ENCODE measurements around the gene DYRK4. TPM values are rescaled to one million over a fixed set of nuclear protein-coding genes. Genes with fewer than 3 reads are reported as not detected.
"Not testable (repeated sequence)": the region's sequence is repeated elsewhere in the genome, so short reads cannot be mapped to it uniquely, and the experiment has no call there.

Gene DYRK4
- total RNA-seq, 1 experiment from 2014 or later, result 8.8 TPM

DNA sequence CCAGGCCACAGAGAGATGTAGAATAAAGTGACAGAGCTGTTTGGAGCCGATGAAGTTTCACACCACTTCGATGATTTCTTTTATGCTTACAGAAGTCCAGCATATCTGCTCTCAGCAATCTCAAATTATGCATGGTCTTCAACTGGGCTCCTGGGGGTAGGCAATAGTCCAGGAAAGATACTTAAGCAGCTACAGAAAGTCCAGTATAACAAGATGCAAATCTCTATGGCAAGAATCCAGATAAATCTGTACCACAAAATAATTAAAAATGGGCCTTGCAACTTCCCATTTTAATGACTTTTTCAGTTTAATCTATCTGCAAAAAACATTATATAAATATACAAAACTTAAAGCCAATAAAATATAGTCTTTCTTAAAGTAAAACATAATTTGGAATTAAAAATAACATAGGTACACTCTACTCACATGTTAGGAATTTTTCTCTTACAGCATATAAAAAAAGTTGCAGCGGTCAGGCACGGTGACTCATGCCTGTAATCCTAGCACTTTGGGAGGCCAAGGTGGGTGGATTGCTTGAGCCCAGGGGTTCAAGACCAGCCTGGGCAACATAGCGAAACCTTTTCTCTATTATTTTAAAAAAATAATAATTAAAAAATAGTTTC is 43.8 kb upstream of the DYRK4 start (continued):
- TF ChIP-seq, protein P1, sequence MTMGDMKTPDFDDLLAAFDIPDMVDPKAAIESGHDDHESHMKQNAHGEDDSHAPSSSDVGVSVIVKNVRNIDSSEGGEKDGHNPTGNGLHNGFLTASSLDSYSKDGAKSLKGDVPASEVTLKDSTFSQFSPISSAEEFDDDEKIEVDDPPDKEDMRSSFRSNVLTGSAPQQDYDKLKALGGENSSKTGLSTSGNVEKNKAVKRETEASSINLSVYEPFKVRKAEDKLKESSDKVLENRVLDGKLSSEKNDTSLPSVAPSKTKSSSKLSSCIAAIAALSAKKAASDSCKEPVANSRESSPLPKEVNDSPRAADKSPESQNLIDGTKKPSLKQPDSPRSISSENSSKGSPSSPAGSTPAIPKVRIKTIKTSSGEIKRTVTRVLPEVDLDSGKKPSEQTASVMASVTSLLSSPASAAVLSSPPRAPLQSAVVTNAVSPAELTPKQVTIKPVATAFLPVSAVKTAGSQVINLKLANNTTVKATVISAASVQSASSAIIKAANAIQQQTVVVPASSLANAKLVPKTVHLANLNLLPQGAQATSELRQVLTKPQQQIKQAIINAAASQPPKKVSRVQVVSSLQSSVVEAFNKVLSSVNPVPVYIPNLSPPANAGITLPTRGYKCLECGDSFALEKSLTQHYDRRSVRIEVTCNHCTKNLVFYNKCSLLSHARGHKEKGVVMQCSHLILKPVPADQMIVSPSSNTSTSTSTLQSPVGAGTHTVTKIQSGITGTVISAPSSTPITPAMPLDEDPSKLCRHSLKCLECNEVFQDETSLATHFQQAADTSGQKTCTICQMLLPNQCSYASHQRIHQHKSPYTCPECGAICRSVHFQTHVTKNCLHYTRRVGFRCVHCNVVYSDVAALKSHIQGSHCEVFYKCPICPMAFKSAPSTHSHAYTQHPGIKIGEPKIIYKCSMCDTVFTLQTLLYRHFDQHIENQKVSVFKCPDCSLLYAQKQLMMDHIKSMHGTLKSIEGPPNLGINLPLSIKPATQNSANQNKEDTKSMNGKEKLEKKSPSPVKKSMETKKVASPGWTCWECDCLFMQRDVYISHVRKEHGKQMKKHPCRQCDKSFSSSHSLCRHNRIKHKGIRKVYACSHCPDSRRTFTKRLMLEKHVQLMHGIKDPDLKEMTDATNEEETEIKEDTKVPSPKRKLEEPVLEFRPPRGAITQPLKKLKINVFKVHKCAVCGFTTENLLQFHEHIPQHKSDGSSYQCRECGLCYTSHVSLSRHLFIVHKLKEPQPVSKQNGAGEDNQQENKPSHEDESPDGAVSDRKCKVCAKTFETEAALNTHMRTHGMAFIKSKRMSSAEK (CRISPR knock-in tag; IDR thresholded peaks at IDR 0.05; ENCODE audit: borderline replicate concordance), result no peak
- TF ChIP-seq EMX1 (CRISPR knock-in tag; IDR thresholded peaks at IDR 0.05) (no peak), PRRX2 (CRISPR knock-in tag; IDR thresholded peaks at IDR 0.05) (no peak), JAZF1 (CRISPR knock-in tag; IDR thresholded peaks at IDR 0.05) (no peak), TEAD4 (CRISPR knock-in tag; IDR thresholded peaks at IDR 0.05) (no peak), RELA (CRISPR knock-in tag; IDR thresholded peaks at IDR 0.05; ENCODE audit: borderline replicate concordance) (no peak), ZBTB21 (CRISPR knock-in tag; IDR thresholded peaks at IDR 0.05; ENCODE audit: borderline replicate concordance) (no peak), SP1 (CRISPR knock-in tag; conservative IDR thresholded peaks at IDR 0.05) (no peak)
- TF ChIP-seq, protein P2, sequence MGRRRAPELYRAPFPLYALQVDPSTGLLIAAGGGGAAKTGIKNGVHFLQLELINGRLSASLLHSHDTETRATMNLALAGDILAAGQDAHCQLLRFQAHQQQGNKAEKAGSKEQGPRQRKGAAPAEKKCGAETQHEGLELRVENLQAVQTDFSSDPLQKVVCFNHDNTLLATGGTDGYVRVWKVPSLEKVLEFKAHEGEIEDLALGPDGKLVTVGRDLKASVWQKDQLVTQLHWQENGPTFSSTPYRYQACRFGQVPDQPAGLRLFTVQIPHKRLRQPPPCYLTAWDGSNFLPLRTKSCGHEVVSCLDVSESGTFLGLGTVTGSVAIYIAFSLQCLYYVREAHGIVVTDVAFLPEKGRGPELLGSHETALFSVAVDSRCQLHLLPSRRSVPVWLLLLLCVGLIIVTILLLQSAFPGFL (CRISPR knock-in tag; IDR thresholded peaks at IDR 0.05; ENCODE audit: borderline replicate concordance), result no peak
- TF ChIP-seq, protein P3, sequence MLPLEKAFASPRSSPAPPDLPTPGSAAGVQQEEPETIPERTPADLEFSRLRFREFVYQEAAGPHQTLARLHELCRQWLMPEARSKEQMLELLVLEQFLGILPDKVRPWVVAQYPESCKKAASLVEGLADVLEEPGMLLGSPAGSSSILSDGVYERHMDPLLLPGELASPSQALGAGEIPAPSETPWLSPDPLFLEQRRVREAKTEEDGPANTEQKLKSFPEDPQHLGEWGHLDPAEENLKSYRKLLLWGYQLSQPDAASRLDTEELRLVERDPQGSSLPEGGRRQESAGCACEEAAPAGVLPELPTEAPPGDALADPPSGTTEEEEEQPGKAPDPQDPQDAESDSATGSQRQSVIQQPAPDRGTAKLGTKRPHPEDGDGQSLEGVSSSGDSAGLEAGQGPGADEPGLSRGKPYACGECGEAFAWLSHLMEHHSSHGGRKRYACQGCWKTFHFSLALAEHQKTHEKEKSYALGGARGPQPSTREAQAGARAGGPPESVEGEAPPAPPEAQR (CRISPR knock-in tag; IDR thresholded peaks at IDR 0.05), result no peak
- TF ChIP-seq, protein P4, sequence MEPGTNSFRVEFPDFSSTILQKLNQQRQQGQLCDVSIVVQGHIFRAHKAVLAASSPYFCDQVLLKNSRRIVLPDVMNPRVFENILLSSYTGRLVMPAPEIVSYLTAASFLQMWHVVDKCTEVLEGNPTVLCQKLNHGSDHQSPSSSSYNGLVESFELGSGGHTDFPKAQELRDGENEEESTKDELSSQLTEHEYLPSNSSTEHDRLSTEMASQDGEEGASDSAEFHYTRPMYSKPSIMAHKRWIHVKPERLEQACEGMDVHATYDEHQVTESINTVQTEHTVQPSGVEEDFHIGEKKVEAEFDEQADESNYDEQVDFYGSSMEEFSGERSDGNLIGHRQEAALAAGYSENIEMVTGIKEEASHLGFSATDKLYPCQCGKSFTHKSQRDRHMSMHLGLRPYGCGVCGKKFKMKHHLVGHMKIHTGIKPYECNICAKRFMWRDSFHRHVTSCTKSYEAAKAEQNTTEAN (CRISPR knock-in tag; IDR thresholded peaks at IDR 0.05), result no peak
- TF ChIP-seq, protein P5, sequence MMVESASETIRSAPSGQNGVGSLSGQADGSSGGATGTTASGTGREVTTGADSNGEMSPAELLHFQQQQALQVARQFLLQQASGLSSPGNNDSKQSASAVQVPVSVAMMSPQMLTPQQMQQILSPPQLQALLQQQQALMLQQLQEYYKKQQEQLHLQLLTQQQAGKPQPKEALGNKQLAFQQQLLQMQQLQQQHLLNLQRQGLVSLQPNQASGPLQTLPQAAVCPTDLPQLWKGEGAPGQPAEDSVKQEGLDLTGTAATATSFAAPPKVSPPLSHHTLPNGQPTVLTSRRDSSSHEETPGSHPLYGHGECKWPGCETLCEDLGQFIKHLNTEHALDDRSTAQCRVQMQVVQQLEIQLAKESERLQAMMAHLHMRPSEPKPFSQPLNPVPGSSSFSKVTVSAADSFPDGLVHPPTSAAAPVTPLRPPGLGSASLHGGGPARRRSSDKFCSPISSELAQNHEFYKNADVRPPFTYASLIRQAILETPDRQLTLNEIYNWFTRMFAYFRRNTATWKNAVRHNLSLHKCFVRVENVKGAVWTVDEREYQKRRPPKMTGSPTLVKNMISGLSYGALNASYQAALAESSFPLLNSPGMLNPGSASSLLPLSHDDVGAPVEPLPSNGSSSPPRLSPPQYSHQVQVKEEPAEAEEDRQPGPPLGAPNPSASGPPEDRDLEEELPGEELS (CRISPR knock-in tag; IDR thresholded peaks at IDR 0.05), result no peak

DNA sequence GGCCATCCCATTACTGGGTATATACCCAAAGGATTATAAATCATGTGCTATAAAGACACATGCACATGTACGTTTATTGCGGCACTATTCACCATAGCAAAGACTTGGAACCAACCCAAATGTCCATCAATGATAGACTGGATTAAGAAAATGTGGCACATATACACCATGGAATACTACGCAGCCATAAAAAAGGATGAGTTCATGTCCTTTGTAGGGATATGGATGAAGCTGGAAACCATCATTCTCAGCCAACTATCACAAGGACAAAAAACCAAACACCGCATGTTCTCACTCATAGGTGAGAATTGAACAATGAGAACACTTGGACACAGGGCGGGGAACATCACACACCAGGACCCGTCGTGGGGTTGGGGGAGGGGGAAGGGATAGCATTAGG is 38.6 kb upstream of the DYRK4 start:
- ATAC-seq; DNase-seq (ENCODE audit: low spot score); H3K27ac Mint-ChIP-seq; H3K9me3 Mint-ChIP-seq; H3K4me1 Mint-ChIP-seq; H3K27me3 Mint-ChIP-seq (ENCODE audit: low read depth); H3K4me3 Mint-ChIP-seq; POLR2A ChIA-PET: not testable (repeated sequence)
- H3K36me3 Mint-ChIP-seq, result peaks cover 13% of the 10 kb centered on the region; the same call in 1 of the 2 replicates
- CTCF ChIA-PET, result interaction anchor here (1.8 kb wide), 1 partner anchor 140 kb away, joined by 9 read pairs; no protein-coding TSS in a partner anchor
